Measurements from ENCODE around the gene LARP1.
"Not testable (repeated sequence)": the region's sequence is repeated elsewhere in the genome, so short reads cannot be mapped to it uniquely, and the experiment has no call there.

LARP1 gene

GRCh38 chr5:154830596-154830995 lies 75.4 kb downstream of the LARP1 start:
- no peak for DNase-seq

- no peak for DNase-seq
Observed at GRCh38 chr5:154831451-154831850, 76.3 kb downstream of the LARP1 start.

DNA sequence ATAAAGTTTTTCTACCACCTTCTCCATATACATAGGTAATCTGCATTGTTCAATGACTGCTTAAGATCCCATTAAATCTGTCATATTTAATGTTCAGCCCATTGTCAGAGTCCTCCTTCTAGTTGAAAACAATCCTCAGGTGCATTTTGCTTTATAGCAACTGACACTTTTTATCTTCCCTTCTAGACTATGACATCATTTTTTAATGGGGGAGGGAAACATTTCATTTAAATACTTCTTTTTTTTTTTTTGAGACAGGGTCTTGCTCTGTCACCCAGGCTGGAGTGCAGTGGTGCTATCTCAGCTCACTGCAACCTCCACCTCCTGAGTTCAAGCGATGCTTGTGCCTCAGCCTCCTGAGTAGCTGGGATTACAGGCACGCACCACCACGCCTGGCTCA lies 77.6 kb downstream of the LARP1 start:
- DNase-seq, result not testable (repeated sequence)

- no peak for DNase-seq
Observed at GRCh38 chr5:154834053-154834452, 78.9 kb downstream of the LARP1 start.

DNA sequence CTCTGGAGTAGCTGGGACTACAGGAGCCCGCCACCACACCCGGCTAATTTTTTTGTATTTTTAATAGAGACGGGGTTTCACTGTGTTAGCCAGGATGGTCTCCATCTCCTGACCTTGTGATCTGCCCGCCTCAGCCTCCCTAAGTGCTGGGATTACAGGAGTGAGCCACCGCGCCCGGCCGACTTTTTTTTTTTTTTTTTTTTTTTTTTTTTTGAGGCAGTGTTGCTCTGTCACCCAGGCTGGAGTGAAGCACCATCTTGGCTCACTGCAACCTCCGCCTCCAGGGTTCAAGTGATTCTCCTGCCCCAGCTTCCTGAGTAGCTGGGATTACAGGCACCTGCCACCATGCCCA lies 80.5 kb downstream of the LARP1 start:
- not testable (repeated sequence) for DNase-seq

GRCh38 chr5:154836225-154836624 lies 81.0 kb downstream of the LARP1 start:
- no peak for DNase-seq

DNA sequence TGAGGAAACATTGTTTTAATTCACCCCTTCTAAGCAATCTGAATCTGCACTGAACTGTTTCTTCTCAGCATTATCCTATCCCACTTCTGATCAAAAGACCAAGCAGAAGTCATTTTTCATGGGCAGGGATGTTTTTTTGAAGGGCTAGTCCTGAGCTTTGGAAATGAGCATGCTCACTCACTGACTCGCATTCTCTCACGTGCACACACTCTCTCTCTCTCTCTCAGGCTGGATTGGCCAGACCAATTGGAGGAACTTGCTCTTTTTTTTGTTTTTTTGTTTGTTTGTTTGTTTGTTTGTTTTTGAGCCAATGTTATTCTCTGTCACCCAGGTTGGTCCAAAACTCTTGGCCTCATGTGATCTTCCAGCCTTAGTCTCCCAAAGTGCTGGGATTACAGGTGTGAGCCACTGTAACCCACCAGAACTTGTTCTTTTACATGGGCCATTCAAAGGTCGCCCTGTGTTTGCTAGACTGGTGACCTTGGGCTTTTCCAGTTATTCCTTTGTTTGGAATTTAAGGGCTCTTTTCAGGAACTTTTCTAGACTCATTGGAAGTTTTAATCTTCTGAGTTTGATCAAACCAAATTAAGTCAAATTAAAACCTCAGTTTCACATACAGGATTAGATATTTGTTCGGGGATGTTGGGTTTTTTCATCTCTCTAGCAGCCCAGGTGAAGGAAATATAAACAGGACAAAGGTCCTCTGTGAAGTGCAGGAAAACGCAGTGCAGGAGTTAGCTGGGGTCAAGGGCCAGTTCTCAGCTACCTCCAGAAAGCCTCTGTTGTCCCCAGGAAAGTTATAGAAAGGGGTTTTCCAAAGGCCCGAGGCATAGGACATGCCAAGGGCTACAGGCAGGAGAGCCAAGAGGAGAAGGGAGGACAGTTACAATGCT lies 82.1 kb downstream of the LARP1 start:
- DNase-seq, result no peak

- DNase-seq, result no peak
Observed at GRCh38 chr5:154840435-154841272, 85.5 kb downstream of the LARP1 start.

DNA sequence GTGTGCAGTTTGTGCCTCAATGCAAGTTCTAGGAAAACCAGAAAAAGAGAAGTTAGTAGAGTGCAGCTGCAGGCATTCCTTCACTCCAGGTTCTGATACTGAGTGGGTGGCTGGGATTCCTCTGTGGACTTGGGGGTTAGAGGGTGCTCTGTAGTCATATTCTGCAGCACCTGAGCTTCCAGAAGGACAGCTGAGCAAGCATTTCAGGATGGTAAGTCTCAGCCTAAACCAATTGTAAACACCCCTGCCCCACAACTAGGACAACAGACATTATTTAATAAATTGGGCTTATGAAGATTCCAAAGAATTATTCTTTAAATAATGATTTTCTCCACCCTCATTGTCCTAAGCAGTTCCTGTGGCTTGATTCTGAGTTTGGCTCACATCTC lies 86.1 kb downstream of the LARP1 start:
- no peak for DNase-seq

GRCh38 chr5:154842689-154843530 lies 87.7 kb downstream of the LARP1 start:
- no peak for DNase-seq

GRCh38 chr5:154844809-154845208 lies 89.6 kb downstream of the LARP1 start:
- no peak for DNase-seq

GRCh38 chr5:154849264-154849785 lies 94.1 kb downstream of the LARP1 start:
- DNase-seq, result no peak

DNA sequence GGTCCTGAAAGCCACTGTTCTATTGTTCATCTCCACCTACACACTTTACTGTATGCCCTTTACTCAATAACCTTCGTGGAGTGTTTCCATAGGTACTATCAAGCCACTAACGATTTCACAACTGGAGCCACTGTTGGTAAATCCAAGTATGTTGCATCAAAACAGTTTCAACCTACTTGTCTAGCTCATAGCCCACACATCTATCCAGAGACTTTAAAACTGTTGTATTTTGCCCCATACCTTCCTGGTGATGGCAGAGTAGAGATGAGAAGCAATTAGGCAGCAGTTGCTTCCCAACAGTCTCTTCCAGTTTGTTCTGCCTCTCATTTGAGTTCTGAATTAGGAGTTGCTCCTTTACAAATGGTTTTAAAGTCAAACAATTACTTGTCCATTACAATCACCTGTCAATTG lies 94.6 kb downstream of the LARP1 start:
- DNase-seq, result no peak

- peak; percentile 92 for DNase-seq
Observed at GRCh38 chr5:154850255-154851062, 95.3 kb downstream of the LARP1 start, which contains the start of gene FAXDC2. Gene FAXDC2 (minus strand): TSS chr5:154850603. CDS start chr5:154838178, 12,425 bp downstream.

DNA sequence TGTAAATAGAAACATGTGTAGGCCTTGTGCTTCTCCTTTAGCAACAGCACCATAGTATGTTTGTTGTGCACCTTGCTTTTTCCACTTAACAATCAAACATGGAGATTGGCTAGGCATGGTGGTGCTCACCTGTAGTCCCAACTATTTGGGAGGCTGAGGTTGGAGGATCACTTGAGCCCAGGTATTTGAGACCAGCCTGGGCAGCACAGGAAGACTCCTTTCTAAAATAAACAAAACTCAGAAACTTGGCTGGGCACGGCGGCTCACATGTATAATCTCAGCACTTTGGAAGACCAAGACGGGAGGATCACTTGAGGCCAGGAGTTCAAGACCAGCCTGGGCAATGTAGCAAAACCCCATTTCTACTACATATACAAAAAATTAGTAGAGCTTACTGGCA lies 96.2 kb downstream of the LARP1 start:
- no peak for DNase-seq

- DNase-seq, result peak; percentile 98
Observed at GRCh38 chr5:154857530-154858296, 102.5 kb downstream of the LARP1 start.

- peak; percentile 98 for DNase-seq
Observed at GRCh38 chr5:154858297-154858971, 103.3 kb downstream of the LARP1 start, which contains the start of gene CNOT8. Gene CNOT8 (plus strand): TSS chr5:154858627. CDS start chr5:154863279, 4,652 bp downstream.

- no peak for DNase-seq
Observed at GRCh38 chr5:154858972-154859871, 104.0 kb downstream of the LARP1 start.

DNA sequence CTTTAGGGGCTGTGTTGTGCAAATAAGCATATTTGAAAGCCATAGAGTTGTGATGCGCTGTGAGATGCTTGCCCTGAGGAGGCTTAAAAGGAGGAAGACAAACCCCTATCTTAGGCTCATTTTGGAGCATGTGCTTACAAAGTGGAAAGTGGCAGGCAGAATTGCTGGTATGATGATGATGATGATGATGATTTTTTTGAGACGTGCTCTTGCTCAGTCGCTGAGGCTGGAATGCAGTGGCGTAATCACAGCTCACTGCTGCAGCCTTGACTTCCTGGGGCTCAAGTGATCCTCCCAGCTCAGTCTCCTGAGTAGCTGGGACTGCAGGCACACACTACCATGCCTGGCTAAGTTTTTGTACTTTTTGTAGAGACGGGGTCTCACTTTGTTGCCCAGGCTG lies 104.9 kb downstream of the LARP1 start:
- DNase-seq, result peak; percentile 31
